HCT116 (cell line): ENCODE results near the gene PDE4D. TPM values are rescaled to one million over a fixed set of nuclear protein-coding genes. Genes with fewer than 3 reads are reported as not detected.

Experiments used
- ATAC-seq: fragments of 200-7000 bp; cut with Tn5 transposase; 2 replicates; pipeline ENCODE4 v1.9.1; 2020; ENCODE audit warnings: mild to moderate bottlenecking, moderate library complexity
- BruUV-seq: library from RNA; stranded (reverse); fragments of 400-500 nt; replicated peaks from 2 replicates; lab custom pipeline; 2021; lab: Mats Ljungman, UMichigan
- CTCF ChIA-PET: fragments of 300-600 bp; sonication (Branson Sonifier 250); formaldehyde crosslinking; loops from one replicate; lab custom pipeline; 2021; ENCODE audit warnings: antibody characterized with exemption; lab: Charles Lee
- POLR2A ChIA-PET: fragments of 300-600, 350-600 bp; sonication (Branson Sonifier 250); formaldehyde crosslinking; loops from one replicate; lab custom pipeline; 2021; ENCODE audit warnings: antibody characterized with exemption; lab: Charles Lee
- RAD21 ChIA-PET, 2 experiments: fragments of 300-600 bp; sonication (Branson Sonifier 250); formaldehyde crosslinking; loops; one replicate each; lab custom pipeline; 2023; ENCODE audit warnings: low total read pairs in 2 of 2; ENCODE audit not compliant: uncharacterized antibody in 2 of 2, unreplicated experiment in 2 of 2, low non-redundant PET in 1 of 2; lab: Charles Lee
- DNase-seq: peaks from one replicate; pipeline ENCODE4 v3.0.0-alpha.2; 2010; ENCODE audit warnings: low read depth, low spot score
- H2AFZ ChIP-seq: fragments of 200-600 bp; shearing (Covaris generic), sonication (generic); 2 replicates; pipeline ENCODE4 v1.6.1; 2017; ENCODE audit warnings: low read depth, mixed run types, mixed read lengths, antibody characterized with exemption, low read length; ENCODE audit not compliant: poor library complexity, severe bottlenecking
- H3K27ac ChIP-seq: 2 replicates; pipeline ENCODE4 v1.5.1; 2012; ENCODE audit warnings: low read depth, low read length
- H3K27me3 ChIP-seq: fragments of 200-600 bp; sonication (generic); 2 replicates; pipeline ENCODE4 v1.6.1; 2016; ENCODE audit warnings: mixed run types, low read length, mixed read lengths; ENCODE audit not compliant: insufficient read depth
- H3K36me3 ChIP-seq, 2 experiments: fragments of 200-500 bp in 1 of 2; fragments of 200-600 bp in 1 of 2; sonication (Bioruptor generic) in 1 of 2; sonication (generic) in 1 of 2; 2 replicates each; pipeline versions ENCODE4 v1.5.1 to v1.6.1; 2014 to 2016; ENCODE audit warnings: low read length in 2 of 2, inconsistent platforms in 1 of 2, mixed read lengths in 1 of 2, mixed run types in 1 of 2; ENCODE audit not compliant: insufficient read depth in 2 of 2, control insufficient read depth in 1 of 2
- H3K4me1 ChIP-seq, 2 experiments: fragments of 200-600 bp in 1 of 2; sonication (generic) in 1 of 2; 2 replicates each; pipeline versions ENCODE4 v1.5.1 to v1.6.1; 2012 to 2017; ENCODE audit warnings: low read length in 2 of 2, inconsistent platforms in 1 of 2, mild to moderate bottlenecking in 1 of 2, mixed read lengths in 1 of 2, mixed run types in 1 of 2, moderate library complexity in 1 of 2; ENCODE audit not compliant: insufficient read depth in 2 of 2, control insufficient read depth in 1 of 2
- H3K4me2 ChIP-seq: fragments of 200-600 bp; sonication (generic); 2 replicates; pipeline ENCODE4 v1.6.1; 2017; ENCODE audit warnings: mixed run types, low read length, mixed read lengths
- H3K4me3 ChIP-seq, 2 experiments: fragments of 200-600 bp in 1 of 2; sonication (generic) in 1 of 2; replicated peaks in 1 of 2; 2 replicates each; pipeline ENCODE4 v1.5.1; 2011 to 2016; ENCODE audit warnings: low read length in 2 of 2, control low read depth in 1 of 2, low read depth in 1 of 2, mild to moderate bottlenecking in 1 of 2, mixed read lengths in 1 of 2, mixed run types in 1 of 2
- H3K79me2 ChIP-seq: fragments of 200-600 bp; sonication (generic); 2 replicates; pipeline ENCODE4 v1.6.1; 2017; ENCODE audit warnings: mild to moderate bottlenecking, mixed run types, low read length, moderate library complexity, mixed read lengths; ENCODE audit not compliant: insufficient read depth
- H3K9ac ChIP-seq: fragments of 200-600 bp; sonication (generic); 2 replicates; pipeline ENCODE4 v1.6.1; 2016; ENCODE audit warnings: low read length, mixed read lengths
- H3K9me2 ChIP-seq: fragments of 200-600 bp; sonication (generic), shearing (Covaris generic); 2 replicates; pipeline ENCODE4 v1.6.1; 2017; ENCODE audit warnings: mixed run types, mild to moderate bottlenecking, moderate library complexity; ENCODE audit not compliant: insufficient read depth
- H3K9me3 ChIP-seq, 2 experiments: fragments of 200-500 bp in 1 of 2; fragments of 200-600 bp in 1 of 2; sonication (Bioruptor generic) in 1 of 2; sonication (generic) in 1 of 2; 2 replicates each; pipeline ENCODE4 v1.6.1; 2014 to 2017; ENCODE audit warnings: low read length in 2 of 2, mixed read lengths in 2 of 2, inconsistent platforms in 1 of 2, low read depth in 1 of 2, mild to moderate bottlenecking in 1 of 2, mixed run types in 1 of 2, moderate library complexity in 1 of 2; ENCODE audit not compliant: control insufficient read depth in 1 of 2, insufficient read depth in 1 of 2
- H4K20me1 ChIP-seq: fragments of 200-600 bp; sonication (generic), shearing (Covaris generic); 2 replicates; pipeline ENCODE4 v1.6.1; 2017; ENCODE audit warnings: mixed run types, mild to moderate bottlenecking, moderate library complexity; ENCODE audit not compliant: insufficient read depth
- CBX3 ChIP-seq: IDR thresholded peaks from 2 replicates; pipeline ENCODE4 v1.6.1; 2012; ENCODE audit warnings: low read depth
- CEBPB ChIP-seq: IDR thresholded peaks from 2 replicates; pipeline ENCODE4 v1.6.1; 2012; ENCODE audit warnings: low read depth
- EGR1 ChIP-seq: IDR thresholded peaks from 2 replicates; pipeline ENCODE4 v1.6.1; 2012; ENCODE audit warnings: low read depth
- ELF1 ChIP-seq: IDR thresholded peaks from 2 replicates; pipeline ENCODE4 v1.6.1; 2012; ENCODE audit warnings: low read depth, borderline replicate concordance
- EZH2 ChIP-seq: fragments of 200-600 bp; sonication (generic); IDR thresholded peaks from 2 replicates; pipeline ENCODE4 v1.6.1; 2017; ENCODE audit warnings: antibody characterized with exemption, mixed run types
- EZH2phosphoT487 ChIP-seq: fragments of 200-600 bp; IDR thresholded peaks from 2 replicates; pipeline ENCODE4 v1.6.1; 2018; ENCODE audit warnings: antibody characterized with exemption, borderline replicate concordance
- JUND ChIP-seq: IDR thresholded peaks from 2 replicates; pipeline ENCODE4 v1.6.1; 2012
- POLR2AphosphoS5 ChIP-seq: IDR thresholded peaks from 2 replicates; pipeline ENCODE4 v1.6.1; 2011; ENCODE audit warnings: mild to moderate bottlenecking, low read depth, low read length, moderate library complexity
- SIN3A ChIP-seq: IDR thresholded peaks from 2 replicates; pipeline ENCODE4 v1.6.1; 2012; ENCODE audit warnings: low read depth
- SP1 ChIP-seq: IDR thresholded peaks from 2 replicates; pipeline ENCODE4 v1.6.1; 2012; ENCODE audit warnings: low read depth
- YY1 ChIP-seq: IDR thresholded peaks from 2 replicates; pipeline ENCODE4 v1.6.1; 2011; ENCODE audit warnings: low read length, low read depth, moderate library complexity, mild to moderate bottlenecking; ENCODE audit not compliant: insufficient replicate concordance; ENCODE audit errors: extremely low read depth
- intact Hi-C: fragments of 100-400 bp; cut with micrococcal nuclease; formaldehyde crosslinking; loops from 2 replicates; pipeline ENCODE4 v1.10.0; 2022
- total RNA-seq: library from RNA; stranded (reverse); gene quantifications from one replicate; pipeline ENCODE4 v1.2.1, GENCODE V29; 2021; ENCODE audit not compliant: unreplicated experiment
- TF ChIP-seq, protein P1 (sequence below), 3 experiments: fragments of 200-600 bp in 1 of 3; sonication (generic) in 1 of 3; IDR thresholded peaks in 2 of 3; conservative IDR thresholded peaks in 1 of 3; 2 replicates each; pipeline ENCODE4 v1.5.1; 2012 to 2017; ENCODE audit warnings: low read depth in 2 of 3, low read length in 2 of 3, antibody characterized with exemption in 1 of 3, borderline replicate concordance in 1 of 3, control low read depth in 1 of 3, mild to moderate bottlenecking in 1 of 3, mixed read lengths in 1 of 3, mixed run types in 1 of 3, moderate library complexity in 1 of 3; ENCODE audit not compliant: insufficient read depth in 1 of 3
- TF ChIP-seq, protein P2 (sequence below): IDR thresholded peaks from 2 replicates; pipeline ENCODE4 v1.6.1; 2011; ENCODE audit warnings: mild to moderate bottlenecking, low read length, moderate library complexity; ENCODE audit not compliant: insufficient replicate concordance; ENCODE audit errors: extremely low read depth
- TF ChIP-seq, protein P3 (sequence below): IDR thresholded peaks from 2 replicates; pipeline ENCODE4 v1.6.1; 2012

Gene PDE4D
- total RNA-seq, 1 experiment from 2014 or later = 1.1 TPM

DNA sequence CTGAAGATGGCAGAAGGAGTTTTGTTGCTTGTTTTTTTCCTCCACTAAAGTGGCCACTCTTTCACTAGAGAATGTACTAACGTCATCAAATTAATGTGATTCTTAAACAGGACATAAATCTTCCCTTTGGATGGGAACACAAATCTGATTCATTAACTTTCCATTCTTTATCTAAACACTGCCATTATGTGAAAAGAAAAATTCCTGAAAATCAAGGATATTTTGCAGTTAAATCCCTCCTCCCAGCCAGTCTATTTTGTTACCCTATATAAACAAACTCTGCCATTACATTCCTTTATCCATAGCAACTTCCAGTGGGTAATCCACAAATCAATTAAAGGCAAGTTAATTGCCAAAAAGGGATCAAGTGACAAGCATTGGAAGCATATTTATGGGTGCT, 546.5 kb downstream of the PDE4D start:
- H3K9me3 ChIP-seq = no peaks in the 10 kb centered on the region
- no peaks in the 10 kb centered on the region for H3K9me2 ChIP-seq
- H3K27ac ChIP-seq = no peak overlapping the region
- no peak for DNase-seq
- no peaks in the 10 kb centered on the region for H3K79me2 ChIP-seq
- intact Hi-C loops = no loop called here
- no peaks in the 10 kb centered on the region for H3K4me1 ChIP-seq
- no TSS peak for BruUV-seq
- no peaks in the 10 kb centered on the region for H4K20me1 ChIP-seq
- CTCF ChIA-PET = no interaction called here
- H3K27me3 ChIP-seq = peaks cover 19% of the 10 kb centered on the region
- TF ChIP-seq, protein P1, sequence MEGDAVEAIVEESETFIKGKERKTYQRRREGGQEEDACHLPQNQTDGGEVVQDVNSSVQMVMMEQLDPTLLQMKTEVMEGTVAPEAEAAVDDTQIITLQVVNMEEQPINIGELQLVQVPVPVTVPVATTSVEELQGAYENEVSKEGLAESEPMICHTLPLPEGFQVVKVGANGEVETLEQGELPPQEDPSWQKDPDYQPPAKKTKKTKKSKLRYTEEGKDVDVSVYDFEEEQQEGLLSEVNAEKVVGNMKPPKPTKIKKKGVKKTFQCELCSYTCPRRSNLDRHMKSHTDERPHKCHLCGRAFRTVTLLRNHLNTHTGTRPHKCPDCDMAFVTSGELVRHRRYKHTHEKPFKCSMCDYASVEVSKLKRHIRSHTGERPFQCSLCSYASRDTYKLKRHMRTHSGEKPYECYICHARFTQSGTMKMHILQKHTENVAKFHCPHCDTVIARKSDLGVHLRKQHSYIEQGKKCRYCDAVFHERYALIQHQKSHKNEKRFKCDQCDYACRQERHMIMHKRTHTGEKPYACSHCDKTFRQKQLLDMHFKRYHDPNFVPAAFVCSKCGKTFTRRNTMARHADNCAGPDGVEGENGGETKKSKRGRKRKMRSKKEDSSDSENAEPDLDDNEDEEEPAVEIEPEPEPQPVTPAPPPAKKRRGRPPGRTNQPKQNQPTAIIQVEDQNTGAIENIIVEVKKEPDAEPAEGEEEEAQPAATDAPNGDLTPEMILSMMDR (IDR thresholded peaks at IDR 0.05 in 2 of 3, conservative IDR thresholded peaks at IDR 0.05 in 1 of 3; ENCODE audit: borderline replicate concordance in 1 of 3, insufficient read depth in 1 of 3, low read depth in 2 of 3, low read length in 2 of 3) = no peak
- TF ChIP-seq YY1 (no peak), CBX3 (no peak), JUND (no peak), CEBPB (no peak), SP1 (no peak), EGR1 (no peak)
- TF ChIP-seq, all 23 proteins: peak for 0
- Histone ChIP-seq H3K4me2 (no peak overlapping the region), H2AFZ (no peak overlapping the region), H3K9ac (no peak overlapping the region), H3K36me3 (no peaks in the 10 kb centered on the region), H3K4me3 (no peak overlapping the region)
- RAD21 ChIA-PET = no interaction called here
- POLR2A ChIA-PET = no interaction called here
- no peak for ATAC-seq

DNA sequence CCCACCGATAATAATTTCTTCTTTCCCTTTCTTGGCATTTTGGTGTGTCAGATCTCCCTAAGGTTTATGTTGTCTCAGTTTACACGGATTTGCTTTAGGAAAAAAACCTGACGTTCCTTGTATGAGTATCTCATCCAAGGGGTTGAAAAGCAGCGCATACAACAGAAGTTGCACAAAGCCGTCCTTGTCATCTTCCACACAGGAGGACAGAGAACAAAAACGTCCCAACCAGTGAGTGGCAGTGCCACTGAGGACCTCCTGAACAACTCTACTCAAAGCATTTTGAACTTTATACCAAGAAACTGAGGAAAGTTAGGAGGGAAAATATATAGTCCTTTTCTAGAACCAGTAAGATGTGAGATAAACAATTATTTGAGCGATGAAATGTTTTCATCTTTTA, 547.0 kb downstream of the PDE4D start:
- Histone ChIP-seq H3K4me1 (no peaks in the 10 kb centered on the region), H3K9ac (no peak overlapping the region), H4K20me1 (no peaks in the 10 kb centered on the region), H3K4me2 (no peak overlapping the region), H3K9me3 (no peaks in the 10 kb centered on the region), H3K4me3 (no peak overlapping the region), H3K27ac (no peak overlapping the region), H3K79me2 (no peaks in the 10 kb centered on the region), H3K9me2 (no peaks in the 10 kb centered on the region), H3K36me3 (no peaks in the 10 kb centered on the region), H2AFZ (no peak overlapping the region), H3K27me3 (peaks cover 19% of the 10 kb centered on the region)
- TF ChIP-seq, protein P2, sequence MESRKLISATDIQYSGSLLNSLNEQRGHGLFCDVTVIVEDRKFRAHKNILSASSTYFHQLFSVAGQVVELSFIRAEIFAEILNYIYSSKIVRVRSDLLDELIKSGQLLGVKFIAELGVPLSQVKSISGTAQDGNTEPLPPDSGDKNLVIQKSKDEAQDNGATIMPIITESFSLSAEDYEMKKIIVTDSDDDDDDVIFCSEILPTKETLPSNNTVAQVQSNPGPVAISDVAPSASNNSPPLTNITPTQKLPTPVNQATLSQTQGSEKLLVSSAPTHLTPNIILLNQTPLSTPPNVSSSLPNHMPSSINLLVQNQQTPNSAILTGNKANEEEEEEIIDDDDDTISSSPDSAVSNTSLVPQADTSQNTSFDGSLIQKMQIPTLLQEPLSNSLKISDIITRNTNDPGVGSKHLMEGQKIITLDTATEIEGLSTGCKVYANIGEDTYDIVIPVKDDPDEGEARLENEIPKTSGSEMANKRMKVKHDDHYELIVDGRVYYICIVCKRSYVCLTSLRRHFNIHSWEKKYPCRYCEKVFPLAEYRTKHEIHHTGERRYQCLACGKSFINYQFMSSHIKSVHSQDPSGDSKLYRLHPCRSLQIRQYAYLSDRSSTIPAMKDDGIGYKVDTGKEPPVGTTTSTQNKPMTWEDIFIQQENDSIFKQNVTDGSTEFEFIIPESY = no peak
- TF ChIP-seq JUND (no peak), EZH2 (no peak), SIN3A (no peak), SP1 (no peak), POLR2AphosphoS5 (no peak), EZH2phosphoT487 (no peak), CEBPB (no peak), ELF1 (no peak)
- TF ChIP-seq, protein P3, sequence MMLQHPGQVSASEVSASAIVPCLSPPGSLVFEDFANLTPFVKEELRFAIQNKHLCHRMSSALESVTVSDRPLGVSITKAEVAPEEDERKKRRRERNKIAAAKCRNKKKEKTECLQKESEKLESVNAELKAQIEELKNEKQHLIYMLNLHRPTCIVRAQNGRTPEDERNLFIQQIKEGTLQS = no peak
- POLR2A ChIA-PET = no interaction called here
- intact Hi-C loops = no loop called here
- CTCF ChIA-PET = no interaction called here
- BruUV-seq = no TSS peak
- ATAC-seq (no peak), DNase-seq (no peak)
- RAD21 ChIA-PET = no interaction called here
